Measurements from ENCODE around the gene DEDD2. TPM values are rescaled to one million over a fixed set of nuclear protein-coding genes. Genes with fewer than 3 reads are reported as not detected.
A peak's percentile ranks its signal among the peaks of the same experiment; 100 is the strongest.

The DEDD2 gene
- polyA plus RNA-seq, 3 donors = 125 to 141 (median 133) TPM

DNA sequence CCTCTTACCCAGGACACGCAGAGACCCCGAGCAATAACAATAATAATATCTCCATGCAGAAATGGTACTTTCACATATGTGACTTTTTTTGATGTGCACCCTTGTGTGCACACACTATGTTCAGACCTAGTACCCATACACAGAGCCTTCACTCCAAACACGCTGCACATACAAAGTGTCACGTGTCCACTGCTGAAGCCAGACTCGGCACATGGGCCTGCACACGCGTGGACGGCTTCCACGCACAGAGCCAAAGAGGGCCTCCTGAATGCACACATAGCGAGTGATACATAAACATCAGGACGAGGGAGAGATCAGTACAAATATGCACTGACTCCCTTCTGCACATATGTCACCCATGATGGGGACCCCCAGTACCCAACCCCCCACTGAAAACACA, 43.3 kb downstream of the DEDD2 start:
- peaks cover 0 to 13% (median 5%) of the 10 kb centered on the region in 7 donors for H3K9me3 Mint-ChIP-seq
- H3K27me3 Mint-ChIP-seq (ENCODE audit: low read depth in 3 of 3) = peaks cover 28 to 33% (median 30%) of the 10 kb centered on the region in 3 donors
- Histone ChIP-seq H3K9ac (ENCODE audit: insufficient read depth, low read length, poor library complexity, severe bottlenecking) (no peak overlapping the region), H3K27me3 (ENCODE audit: control insufficient read depth in 2 of 2, insufficient read depth in 2 of 2, low read length in 2 of 2) (peaks cover 34 to 42% of the 10 kb centered on the region in 2 donors), H3K4me3 (replicated peaks in 1 of 3; ENCODE audit: low read depth in 2 of 3, low read length in 3 of 3) (no peak overlapping the region), H3K4me1 (ENCODE audit: control insufficient read depth in 1 of 2, insufficient read depth in 2 of 2, low read length in 2 of 2) (peaks cover 14 to 25% of the 10 kb centered on the region in 2 donors), H3K9me3 (replicated peaks in 1 of 2; ENCODE audit: control insufficient read depth in 1 of 2, insufficient read depth in 1 of 2, low read length in 2 of 2) (peaks cover 0 to 11% of the 10 kb centered on the region in 2 donors), H2AFZ (ENCODE audit: insufficient read depth, low read depth, low read length, poor library complexity, severe bottlenecking) (no peak overlapping the region), H4K20me1 (ENCODE audit: insufficient read depth, low read length) (peaks cover 8% of the 10 kb centered on the region), H3K79me2 (ENCODE audit: insufficient read depth, low read length) (no peaks in the 10 kb centered on the region), H3K27ac (ENCODE audit: low read depth in 1 of 2, low read length in 2 of 2) (no peak overlapping the region), H3K4me2 (replicated peaks; ENCODE audit: extremely low read depth, low read length, poor library complexity, severe bottlenecking) (no peak overlapping the region), H3K36me3 (replicated peaks in 1 of 2; ENCODE audit: control insufficient read depth in 1 of 2, insufficient read depth in 2 of 2, low read length in 2 of 2) (no peaks in the 10 kb centered on the region)
- H3K4me3 Mint-ChIP-seq = peak overlapping the region in 1 of 2 donors; percentile 99
- H3K4me1 Mint-ChIP-seq = peaks cover 17% of the 10 kb centered on the region
- 96% methylated on average over 11 of the region's 11 CpGs for WGBS (ENCODE audit: insufficient coverage)
- H3K27ac Mint-ChIP-seq = no peak overlapping the region
- TF ChIP-seq CTCF (IDR thresholded peaks at IDR 0.05) = no peak
- H3K36me3 Mint-ChIP-seq = peaks cover 5 to 8% of the 10 kb centered on the region in 2 donors
- intact Hi-C loops (cut with micrococcal nuclease) = no loop called here
- DNase-seq = no peak

- Histone ChIP-seq H3K79me2 (ENCODE audit: insufficient read depth, low read length) (no peaks in the 10 kb centered on the region), H3K9me3 (replicated peaks in 1 of 2; ENCODE audit: control insufficient read depth in 1 of 2, insufficient read depth in 1 of 2, low read length in 2 of 2) (peaks cover 0 to 11% of the 10 kb centered on the region in 2 donors), H3K4me3 (replicated peaks in 1 of 3; ENCODE audit: low read depth in 2 of 3, low read length in 3 of 3) (no peak overlapping the region), H3K27ac (ENCODE audit: low read depth in 1 of 2, low read length in 2 of 2) (no peak overlapping the region), H3K36me3 (replicated peaks in 1 of 2; ENCODE audit: control insufficient read depth in 1 of 2, insufficient read depth in 2 of 2, low read length in 2 of 2) (no peaks in the 10 kb centered on the region), H4K20me1 (ENCODE audit: insufficient read depth, low read length) (peaks cover 8% of the 10 kb centered on the region), H3K4me2 (replicated peaks; ENCODE audit: extremely low read depth, low read length, poor library complexity, severe bottlenecking) (no peak overlapping the region), H3K27me3 (ENCODE audit: control insufficient read depth in 2 of 2, insufficient read depth in 2 of 2, low read length in 2 of 2) (peaks cover 29 to 37% of the 10 kb centered on the region in 2 donors), H3K9ac (ENCODE audit: insufficient read depth, low read length, poor library complexity, severe bottlenecking) (no peak overlapping the region), H3K4me1 (ENCODE audit: control insufficient read depth in 1 of 2, insufficient read depth in 2 of 2, low read length in 2 of 2) (peaks cover 14 to 25% of the 10 kb centered on the region in 2 donors), H2AFZ (ENCODE audit: insufficient read depth, low read depth, low read length, poor library complexity, severe bottlenecking) (no peak overlapping the region)
- H3K27ac Mint-ChIP-seq = no peak overlapping the region
- no peak overlapping the region for H3K4me3 Mint-ChIP-seq
- 88% methylated on average over 1 of the region's 5 CpGs for WGBS (ENCODE audit: insufficient coverage)
- H3K9me3 Mint-ChIP-seq = peaks cover 0 to 13% (median 5%) of the 10 kb centered on the region in 7 donors
- H3K36me3 Mint-ChIP-seq = peaks cover 5 to 8% of the 10 kb centered on the region in 2 donors
- intact Hi-C loops (cut with micrococcal nuclease) = no loop called here
- H3K27me3 Mint-ChIP-seq (ENCODE audit: low read depth in 3 of 3) = peaks cover 28 to 33% (median 30%) of the 10 kb centered on the region in 3 donors
- no peak for TF ChIP-seq CTCF (IDR thresholded peaks at IDR 0.05)
- peaks cover 17% of the 10 kb centered on the region for H3K4me1 Mint-ChIP-seq
- no peak for DNase-seq
Observed at GRCh38 chr19:42173695-42174094, 43.8 kb downstream of the DEDD2 start.
